HepG2 (cell line): ENCODE results near the gene PRKAG3. TPM values are rescaled to one million over a fixed set of nuclear protein-coding genes. Genes with fewer than 3 reads are reported as not detected.
A peak's percentile ranks its signal among the peaks of the same experiment; 100 is the strongest.

Source experiments
- CCDC6 ChIP-seq: sonication (generic); formaldehyde crosslinking; IDR thresholded peaks from 2 replicates; pipeline ENCODE4 v1.8.1; 2022; ENCODE audit warnings: mild to moderate bottlenecking, missing genetic modification reagents, moderate library complexity
- EZH2 ChIP-seq: conservative IDR thresholded peaks from 2 replicates; pipeline ENCODE4 v1.6.1; 2012; ENCODE audit warnings: mild to moderate bottlenecking, low read depth, low read length, moderate library complexity
- FOXP1 ChIP-seq, 2 experiments: fragments of 450-650 bp in 1 of 2; IDR thresholded peaks; 2 replicates each; pipeline ENCODE4 v1.6.1; 2017 to 2018; ENCODE audit warnings: antibody characterized with exemption in 1 of 2
- GTF2F1 ChIP-seq: fragments of 150-350 bp; IDR thresholded peaks from 2 replicates; pipeline ENCODE4 v1.6.1; 2014; ENCODE audit warnings: low read length
- KAT2B ChIP-seq: fragments of 150-350 bp; IDR thresholded peaks from 2 replicates; pipeline ENCODE4 v1.6.1; 2014; ENCODE audit warnings: low read depth, low read length, borderline replicate concordance
- NFATC3 ChIP-seq: sonication (generic); formaldehyde crosslinking; IDR thresholded peaks from 2 replicates; pipeline ENCODE4 v1.5.1; 2020; ENCODE audit warnings: mild to moderate bottlenecking, missing genetic modification reagents
- NFIB ChIP-seq: sonication (generic); formaldehyde crosslinking; IDR thresholded peaks from 2 replicates; pipeline ENCODE4 v1.9.0; 2021; ENCODE audit warnings: missing genetic modification reagents, mild to moderate bottlenecking, borderline replicate concordance
- SIX4 ChIP-seq: sonication (generic); formaldehyde crosslinking; IDR thresholded peaks from 2 replicates; pipeline ENCODE4 v1.4.0; 2020; ENCODE audit warnings: missing genetic modification reagents
- SOX5 ChIP-seq: IDR thresholded peaks from 2 replicates; pipeline ENCODE4 v1.6.1; 2016; ENCODE audit warnings: borderline replicate concordance
- TP53 ChIP-seq: sonication (generic); formaldehyde crosslinking; conservative IDR thresholded peaks from 2 replicates; pipeline ENCODE4 v1.4.0; 2020; ENCODE audit warnings: missing genetic modification reagents
- TRIM22 ChIP-seq: fragments of 450-650 bp; IDR thresholded peaks from 2 replicates; pipeline ENCODE4 v1.6.1; 2017
- ZBTB44 ChIP-seq: sonication (generic); formaldehyde crosslinking; IDR thresholded peaks from 2 replicates; pipeline ENCODE4 v1.4.0; 2020; ENCODE audit warnings: missing genetic modification reagents
- ZMYM3 ChIP-seq: sonication (generic); formaldehyde crosslinking; IDR thresholded peaks from 2 replicates; pipeline ENCODE4 v1.5.1; 2020; ENCODE audit warnings: mild to moderate bottlenecking, missing genetic modification reagents
- ZNF33A ChIP-seq: sonication (generic); formaldehyde crosslinking; IDR thresholded peaks from 2 replicates; pipeline ENCODE4 v1.5.1; 2020; ENCODE audit warnings: missing genetic modification reagents, mild to moderate bottlenecking, moderate library complexity, borderline replicate concordance
- ZNF709 ChIP-seq: sonication (generic); formaldehyde crosslinking; IDR thresholded peaks from 2 replicates; pipeline ENCODE4 v1.5.0; 2020; ENCODE audit warnings: mild to moderate bottlenecking, missing genetic modification reagents
- ZNF746 ChIP-seq: sonication (generic); formaldehyde crosslinking; IDR thresholded peaks from 2 replicates; pipeline ENCODE4 v1.8.0; 2022; ENCODE audit warnings: mild to moderate bottlenecking, missing genetic modification reagents
- ZNF768 ChIP-seq: sonication (generic); formaldehyde crosslinking; IDR thresholded peaks from 2 replicates; pipeline ENCODE4 v1.4.0; 2020; ENCODE audit warnings: missing genetic modification reagents
- ZNF777 ChIP-seq: sonication (generic); formaldehyde crosslinking; IDR thresholded peaks from 2 replicates; pipeline ENCODE4 v1.4.0; 2020; ENCODE audit warnings: missing genetic modification reagents
- polyA plus RNA-seq, 8 experiments: library from polyadenylated mRNA; depleted of rRNA in 3 of 8; stranded (reverse) in 7 of 8; unstranded in 1 of 8; fragments of >200 nt; fragmentation: Illumina TruSeq in 4 of 8; extraction: Trizol in 4 of 8; gene quantifications; 2 replicates each; pipeline versions ENCODE4 v1.2.1 to v1.2.3, GENCODE V29; 2011 to 2016; ENCODE audit warnings: low read depth in 4 of 8, missing spikeins in 1 of 8, mixed read lengths in 1 of 8; ENCODE audit not compliant: insufficient read depth in 1 of 8
- total RNA-seq, 5 experiments: library from RNA; depleted of rRNA; stranded (reverse); fragments of >200 nt; fragmentation: Illumina TruSeq; extraction: Trizol; gene quantifications; 2 replicates each; pipeline ENCODE4 v1.2.3, GENCODE V29; 2016; ENCODE audit warnings: low read depth in 1 of 5
- TF ChIP-seq, protein P1 (sequence below): sonication (generic); formaldehyde crosslinking; IDR thresholded peaks from 2 replicates; pipeline ENCODE4 v1.4.0; 2020; ENCODE audit warnings: missing genetic modification reagents, borderline replicate concordance
- TF ChIP-seq, protein P2 (sequence below): sonication (generic); formaldehyde crosslinking; IDR thresholded peaks from 2 replicates; pipeline ENCODE4 v1.4.0; 2020; ENCODE audit warnings: low read depth, mild to moderate bottlenecking, missing genetic modification reagents

Gene PRKAG3
- total and polyA plus RNA-seq, 2 of the 13 experiments (the other 11 are each of a cell fraction or from before 2014, with no cell fraction given): not detected

DNA sequence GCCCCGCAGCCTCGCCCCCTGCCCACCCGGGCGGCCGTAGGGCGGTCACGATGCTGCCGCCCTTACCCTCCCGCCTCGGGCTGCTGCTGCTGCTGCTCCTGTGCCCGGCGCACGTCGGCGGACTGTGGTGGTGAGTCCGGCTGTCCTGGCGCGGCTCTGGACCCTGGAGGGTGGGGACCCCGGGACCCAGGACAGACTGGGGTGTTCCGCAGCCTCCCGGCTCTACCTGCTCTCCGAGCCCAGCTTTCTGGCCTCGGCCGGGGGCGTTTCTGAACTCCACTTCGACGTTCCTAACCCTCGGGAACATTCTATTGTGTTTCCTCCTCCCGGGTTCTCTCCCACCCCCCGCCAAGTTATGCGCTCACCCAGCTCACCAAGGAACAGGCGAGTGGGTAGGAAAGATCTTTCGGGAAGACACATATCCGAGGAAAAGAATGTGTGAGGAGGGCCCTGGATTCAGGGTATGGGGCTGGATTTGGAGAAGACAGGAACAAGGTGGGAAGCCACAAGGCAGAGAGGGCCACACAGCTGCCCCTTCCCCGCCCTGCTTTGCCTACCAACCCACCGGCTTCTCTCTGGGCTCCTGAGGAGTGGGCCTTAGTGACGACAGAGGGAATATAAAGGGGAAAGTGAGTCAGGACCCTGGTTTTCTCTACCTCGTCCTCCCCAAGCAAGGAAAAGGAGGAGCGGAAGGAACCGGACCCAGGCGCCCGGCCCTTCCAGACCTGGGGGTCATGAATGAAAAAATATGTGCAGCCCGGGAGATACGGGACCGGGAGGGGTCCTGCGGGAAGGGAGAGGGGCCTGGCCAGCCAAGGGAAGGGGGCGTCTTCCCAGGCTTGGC lies 28.6 kb upstream of the PRKAG3 start (continued):
- TF ChIP-seq NFATC3 (CRISPR knock-in tag) (no peak), SOX5 (no peak), ZBTB44 (CRISPR knock-in tag) (no peak), TP53 (no peak), FOXP1 (IDR thresholded peaks at IDR 0.05) (no peak), FOXP1 (CRISPR knock-in tag; IDR thresholded peaks at IDR 0.05) (no peak), CCDC6 (CRISPR knock-in tag) (0 out of 2 replicates have a peak, but pooled peaks have one; percentile 27), GTF2F1 (no peak), ZNF746 (CRISPR knock-in tag) (no peak), TRIM22 (no peak), ZNF33A (CRISPR knock-in tag) (no peak), ZNF768 (CRISPR knock-in tag) (peak; percentile 39; the same call in 1 of the 2 replicates), NFIB (CRISPR knock-in tag) (no peak), EZH2 (peak; percentile 100), SIX4 (CRISPR knock-in tag) (no peak), ZNF709 (no peak), KAT2B (no peak), ZMYM3 (CRISPR knock-in tag) (no peak), ZNF777 (CRISPR knock-in tag) (peak; percentile 84)
- TF ChIP-seq, protein P1, sequence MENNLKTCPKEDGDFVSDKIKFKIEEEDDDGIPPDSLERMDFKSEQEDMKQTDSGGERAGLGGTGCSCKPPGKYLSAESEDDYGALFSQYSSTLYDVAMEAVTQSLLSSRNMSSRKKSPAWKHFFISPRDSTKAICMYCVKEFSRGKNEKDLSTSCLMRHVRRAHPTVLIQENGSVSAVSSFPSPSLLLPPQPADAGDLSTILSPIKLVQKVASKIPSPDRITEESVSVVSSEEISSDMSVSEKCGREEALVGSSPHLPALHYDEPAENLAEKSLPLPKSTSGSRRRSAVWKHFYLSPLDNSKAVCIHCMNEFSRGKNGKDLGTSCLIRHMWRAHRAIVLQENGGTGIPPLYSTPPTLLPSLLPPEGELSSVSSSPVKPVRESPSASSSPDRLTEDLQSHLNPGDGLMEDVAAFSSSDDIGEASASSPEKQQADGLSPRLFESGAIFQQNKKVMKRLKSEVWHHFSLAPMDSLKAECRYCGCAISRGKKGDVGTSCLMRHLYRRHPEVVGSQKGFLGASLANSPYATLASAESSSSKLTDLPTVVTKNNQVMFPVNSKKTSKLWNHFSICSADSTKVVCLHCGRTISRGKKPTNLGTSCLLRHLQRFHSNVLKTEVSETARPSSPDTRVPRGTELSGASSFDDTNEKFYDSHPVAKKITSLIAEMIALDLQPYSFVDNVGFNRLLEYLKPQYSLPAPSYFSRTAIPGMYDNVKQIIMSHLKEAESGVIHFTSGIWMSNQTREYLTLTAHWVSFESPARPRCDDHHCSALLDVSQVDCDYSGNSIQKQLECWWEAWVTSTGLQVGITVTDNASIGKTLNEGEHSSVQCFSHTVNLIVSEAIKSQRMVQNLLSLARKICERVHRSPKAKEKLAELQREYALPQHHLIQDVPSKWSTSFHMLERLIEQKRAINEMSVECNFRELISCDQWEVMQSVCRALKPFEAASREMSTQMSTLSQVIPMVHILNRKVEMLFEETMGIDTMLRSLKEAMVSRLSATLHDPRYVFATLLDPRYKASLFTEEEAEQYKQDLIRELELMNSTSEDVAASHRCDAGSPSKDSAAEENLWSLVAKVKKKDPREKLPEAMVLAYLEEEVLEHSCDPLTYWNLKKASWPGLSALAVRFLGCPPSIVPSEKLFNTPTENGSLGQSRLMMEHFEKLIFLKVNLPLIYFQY (CRISPR knock-in tag): no peak
- TF ChIP-seq, protein P2, sequence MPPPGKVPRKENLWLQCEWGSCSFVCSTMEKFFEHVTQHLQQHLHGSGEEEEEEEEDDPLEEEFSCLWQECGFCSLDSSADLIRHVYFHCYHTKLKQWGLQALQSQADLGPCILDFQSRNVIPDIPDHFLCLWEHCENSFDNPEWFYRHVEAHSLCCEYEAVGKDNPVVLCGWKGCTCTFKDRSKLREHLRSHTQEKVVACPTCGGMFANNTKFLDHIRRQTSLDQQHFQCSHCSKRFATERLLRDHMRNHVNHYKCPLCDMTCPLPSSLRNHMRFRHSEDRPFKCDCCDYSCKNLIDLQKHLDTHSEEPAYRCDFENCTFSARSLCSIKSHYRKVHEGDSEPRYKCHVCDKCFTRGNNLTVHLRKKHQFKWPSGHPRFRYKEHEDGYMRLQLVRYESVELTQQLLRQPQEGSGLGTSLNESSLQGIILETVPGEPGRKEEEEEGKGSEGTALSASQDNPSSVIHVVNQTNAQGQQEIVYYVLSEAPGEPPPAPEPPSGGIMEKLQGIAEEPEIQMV (CRISPR knock-in tag): no peak
- TF ChIP-seq, all 625 proteins: peak for 6
